Skeletal muscle cell (primary cell): Measurements from ENCODE around the gene TLL2.

ENCODE experiments used
- DNase-seq: peaks from one replicate; pipeline ENCODE4 v3.0.0-alpha.2; 2010; ENCODE audit warnings: low read depth
- H3K4me3 ChIP-seq: 2 replicates; pipeline ENCODE4 v1.5.1; 2011; ENCODE audit warnings: low read depth, mild to moderate bottlenecking, control low read depth, low read length, moderate library complexity

Gene TLL2

GRCh38 chr10:96341219-96342182 lies 172.2 kb downstream of the TLL2 start:
- DNase-seq, result no peak
- no peak overlapping the region for H3K4me3 ChIP-seq

- peak; percentile 37 for DNase-seq
These were observed 173.5 kb downstream of the TLL2 start for GRCh38 chr10:96339956-96340904.

GRCh38 chr10:96339383-96339782 lies 174.3 kb downstream of the TLL2 start:
- no peak for DNase-seq
- no peak overlapping the region for H3K4me3 ChIP-seq

More at GRCh38 chr10:96339956-96340904, 173.5 kb downstream of the TLL2 start:
- H3K4me3 ChIP-seq, result no peak overlapping the region

DNA sequence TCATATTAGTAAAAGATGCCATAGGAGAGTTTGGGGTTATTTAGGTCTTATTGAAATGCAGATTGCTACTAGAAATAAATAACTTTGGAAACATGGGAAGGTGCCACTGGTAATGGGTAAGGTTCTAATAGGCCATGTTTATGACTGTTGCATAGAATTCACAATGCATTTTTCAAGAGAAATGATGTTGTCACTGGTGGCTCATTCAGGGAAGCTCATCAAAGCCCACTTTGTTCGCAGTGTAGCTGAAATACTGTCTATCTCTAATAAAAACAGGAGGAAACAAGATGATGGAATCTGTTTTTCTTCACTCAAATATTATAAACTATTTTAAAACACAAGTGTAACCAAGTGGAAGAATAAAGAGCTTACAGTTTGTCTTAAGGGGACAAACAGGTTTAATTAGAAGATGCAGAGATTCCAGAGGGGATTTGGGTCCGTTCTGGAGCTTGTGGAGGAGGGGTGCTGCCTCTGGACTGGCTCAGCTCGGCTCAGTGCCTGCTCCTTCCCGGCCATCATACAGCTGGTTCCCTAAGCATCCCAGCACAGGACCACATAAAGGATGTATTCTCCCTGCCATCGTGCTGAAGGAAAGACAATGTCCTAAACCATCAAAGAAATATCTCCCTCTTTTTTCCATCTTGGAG lies 175.3 kb downstream of the TLL2 start:
- no peak overlapping the region for H3K4me3 ChIP-seq
- no peak for DNase-seq

DNA sequence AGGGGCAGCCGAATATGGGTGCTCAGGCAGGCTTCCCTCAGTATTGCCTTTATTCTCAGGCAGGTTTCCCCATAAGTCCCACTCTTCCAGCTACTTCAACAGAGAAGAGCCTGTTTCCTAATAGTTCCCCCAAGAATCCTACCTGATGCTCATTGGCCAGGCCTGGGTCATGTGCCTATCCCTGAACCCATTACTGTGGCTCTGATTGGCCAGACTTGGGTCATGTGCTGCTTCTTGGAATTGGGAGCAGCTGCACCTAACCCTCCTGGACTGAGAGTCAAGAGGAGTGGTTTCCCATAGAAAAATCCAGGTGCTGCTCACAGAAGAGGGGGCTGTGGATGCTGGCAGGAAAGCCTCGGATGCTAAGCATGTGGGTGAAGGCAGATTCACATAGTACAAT lies 176.6 kb downstream of the TLL2 start:
- no peak overlapping the region for H3K4me3 ChIP-seq
- DNase-seq, result no peak

GRCh38 chr10:96334616-96335526 lies 178.9 kb downstream of the TLL2 start:
- no peak for DNase-seq
- H3K4me3 ChIP-seq, result no peak overlapping the region

DNA sequence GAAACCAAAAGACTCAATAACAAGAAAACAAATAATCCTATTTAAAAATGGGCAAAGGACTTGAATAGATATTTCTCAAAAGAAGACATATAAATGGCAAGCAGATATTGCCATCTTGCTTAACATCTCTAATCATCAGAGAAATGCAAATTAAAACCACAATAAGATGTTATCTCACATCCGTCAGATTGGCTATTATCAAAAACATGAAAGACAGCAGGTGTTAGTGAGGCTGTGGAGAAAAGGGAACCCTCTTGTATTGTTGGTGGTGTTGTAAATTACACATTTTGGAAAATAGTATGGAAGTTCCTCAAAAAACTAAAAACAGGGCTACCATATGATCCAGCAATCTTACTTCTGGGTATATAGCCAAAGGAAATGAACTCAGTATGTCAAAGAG lies 180.6 kb downstream of the TLL2 start:
- no peak overlapping the region for H3K4me3 ChIP-seq
- DNase-seq, result no peak

DNA sequence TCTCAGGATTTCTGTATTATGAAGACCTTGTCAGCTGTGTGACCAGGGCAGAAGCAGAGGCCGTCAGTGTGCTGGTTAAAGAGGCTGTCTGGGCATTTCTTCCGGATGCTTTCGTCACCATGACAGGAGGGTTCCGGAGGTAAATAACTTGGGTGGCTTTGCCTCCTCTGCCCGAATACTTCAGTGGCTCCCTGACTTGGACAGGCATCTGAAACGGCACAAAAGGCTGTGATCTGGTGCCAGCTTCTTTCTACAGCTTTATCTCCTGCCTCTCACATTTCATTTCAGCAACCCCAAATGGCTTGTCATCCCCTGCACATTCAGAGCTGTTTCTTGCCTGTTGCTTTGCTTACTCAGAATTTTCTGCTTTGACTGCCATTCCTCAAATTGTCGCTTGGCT lies 186.3 kb downstream of the TLL2 start:
- no peak for DNase-seq
- H3K4me3 ChIP-seq, result no peak overlapping the region

- H3K4me3 ChIP-seq, result no peak overlapping the region
- DNase-seq, result no peak
These were observed 187.9 kb downstream of the TLL2 start for GRCh38 chr10:96325719-96326373.

DNA sequence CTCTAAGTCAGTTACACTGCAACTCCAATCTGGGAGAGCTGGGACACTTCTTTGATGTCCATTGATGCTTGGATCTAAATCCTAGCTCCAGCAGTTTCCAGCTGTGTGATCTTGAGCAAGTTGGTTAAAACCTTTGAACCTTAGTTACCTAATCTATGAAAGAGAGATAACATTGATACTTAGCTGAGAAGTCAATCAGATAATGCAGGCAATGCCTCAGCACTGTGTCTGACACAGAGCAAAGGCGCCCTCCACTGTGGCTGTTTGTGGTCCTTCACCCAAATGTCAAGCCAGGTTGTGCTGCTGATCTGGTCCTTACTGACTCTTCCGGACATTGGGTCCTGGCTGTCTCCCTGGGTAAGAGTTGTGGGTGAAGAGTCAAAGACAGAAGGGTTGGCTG lies 189.3 kb downstream of the TLL2 start:
- no peak for DNase-seq
- no peak overlapping the region for H3K4me3 ChIP-seq

GRCh38 chr10:96322275-96322674 lies 191.5 kb downstream of the TLL2 start:
- DNase-seq, result no peak
- H3K4me3 ChIP-seq, result no peak overlapping the region

GRCh38 chr10:96321822-96322221 lies 191.9 kb downstream of the TLL2 start:
- no peak for DNase-seq

GRCh38 chr10:96319754-96320474 lies 193.8 kb downstream of the TLL2 start:
- DNase-seq, result no peak
- no peak overlapping the region for H3K4me3 ChIP-seq

More at GRCh38 chr10:96321822-96322221, 191.9 kb downstream of the TLL2 start:
- no peak overlapping the region for H3K4me3 ChIP-seq

GRCh38 chr10:96317067-96317833 lies 196.5 kb downstream of the TLL2 start:
- H3K4me3 ChIP-seq, result no peak overlapping the region
- DNase-seq, result no peak
